Lower lobe of right lung (tissue), 2 donors: ENCODE data around the gene LRRK1. TPM values are rescaled to one million over a fixed set of nuclear protein-coding genes. Genes with fewer than 3 reads are reported as not detected.

Experiments used
- ATAC-seq, 2 donors: fragments of 200-7000 bp; cut with Tn5 transposase; one replicate each; pipeline ENCODE4 v1.9.1; 2020 to 2022; ENCODE audit warnings: mild to moderate bottlenecking in 2 of 2, moderate library complexity in 2 of 2
- DNase-seq: peaks from one replicate; pipeline ENCODE4 v3.0.0-alpha.2; 2020
- H3K27ac ChIP-seq: fragments of 200-600 bp; one replicate; pipeline ENCODE4 v1.8.0; 2022
- H3K27me3 ChIP-seq: fragments of 200-600 bp; one replicate; pipeline ENCODE4 v1.8.0; 2022; ENCODE audit warnings: low read depth
- H3K36me3 ChIP-seq: fragments of 200-600 bp; one replicate; pipeline ENCODE4 v1.8.0; 2022; ENCODE audit warnings: mild to moderate bottlenecking
- H3K4me1 ChIP-seq: fragments of 200-600 bp; one replicate; pipeline ENCODE4 v1.8.0; 2022
- H3K4me3 ChIP-seq: fragments of 200-600 bp; one replicate; pipeline ENCODE4 v1.8.0; 2022; ENCODE audit warnings: mild to moderate bottlenecking
- H3K9me3 ChIP-seq: fragments of 200-600 bp; one replicate; pipeline ENCODE4 v1.8.0; 2022
- intact Hi-C: fragments of 100-400 bp; cut with DNase I; formaldehyde crosslinking; loops from one replicate; pipeline ENCODE4 v1.11.0; 2022
- total RNA-seq: library from RNA; stranded (reverse); fragmentation: NEBNext Ultra II Directional; extraction: Animal tissue kit (Norgen Biotek cat#: 25700); gene quantifications from one replicate; pipeline ENCODE4 v1.2.1, GENCODE V29; 2021
- TF ChIP-seq, protein P1 (sequence below): fragments of 200-600 bp; IDR thresholded peaks from one replicate; pipeline ENCODE4 v1.8.0; 2022; ENCODE audit warnings: antibody characterized with exemption, mild to moderate bottlenecking
- donor health status: DM: no; HTN: yes; CAD: no; lungs with severe emphysema.

Gene LRRK1
- total RNA-seq, 1 donor from 2014 or later = 24.3 TPM

DNA sequence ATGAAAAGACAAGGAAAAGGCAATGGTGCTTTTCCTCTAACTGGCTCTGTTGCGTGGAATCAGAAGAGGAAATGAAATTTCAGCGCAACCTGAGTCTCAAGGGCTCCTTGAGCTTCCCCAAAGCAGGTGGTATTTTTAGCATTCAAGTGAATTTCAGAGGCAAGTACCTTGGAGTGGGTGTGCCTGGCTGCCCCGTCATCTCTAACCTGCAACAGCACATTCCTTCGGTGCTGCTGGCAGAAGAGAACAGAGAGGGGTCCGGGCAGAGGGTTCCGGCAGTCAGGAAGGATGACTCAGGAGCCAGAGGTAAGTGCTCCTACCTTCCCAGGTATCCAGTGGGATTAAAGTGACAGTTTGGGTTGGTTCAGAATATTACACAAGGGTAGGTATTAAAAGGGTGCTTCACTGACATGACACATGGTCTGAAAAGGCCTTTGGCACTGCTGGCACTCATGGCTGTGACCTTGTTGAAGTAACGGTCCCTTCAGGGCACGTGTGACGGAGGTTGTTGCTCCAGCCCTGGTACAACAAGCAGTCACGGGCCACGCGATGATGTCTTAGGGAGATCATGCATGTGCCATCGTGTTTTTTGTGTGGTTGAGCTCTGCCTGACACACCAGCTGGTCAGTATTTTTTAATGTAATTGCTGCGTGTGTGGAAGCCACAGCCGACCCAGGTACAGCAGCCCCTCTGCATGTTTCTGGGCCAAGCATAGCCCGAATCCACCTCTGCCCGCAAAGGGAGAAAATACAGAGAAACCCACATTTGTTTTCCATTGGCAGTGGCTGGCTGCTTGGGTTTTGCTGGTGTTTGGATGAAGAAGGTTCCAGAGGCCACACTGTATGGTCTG, 75.7 kb downstream of the LRRK1 start:
- TF ChIP-seq, protein P1, sequence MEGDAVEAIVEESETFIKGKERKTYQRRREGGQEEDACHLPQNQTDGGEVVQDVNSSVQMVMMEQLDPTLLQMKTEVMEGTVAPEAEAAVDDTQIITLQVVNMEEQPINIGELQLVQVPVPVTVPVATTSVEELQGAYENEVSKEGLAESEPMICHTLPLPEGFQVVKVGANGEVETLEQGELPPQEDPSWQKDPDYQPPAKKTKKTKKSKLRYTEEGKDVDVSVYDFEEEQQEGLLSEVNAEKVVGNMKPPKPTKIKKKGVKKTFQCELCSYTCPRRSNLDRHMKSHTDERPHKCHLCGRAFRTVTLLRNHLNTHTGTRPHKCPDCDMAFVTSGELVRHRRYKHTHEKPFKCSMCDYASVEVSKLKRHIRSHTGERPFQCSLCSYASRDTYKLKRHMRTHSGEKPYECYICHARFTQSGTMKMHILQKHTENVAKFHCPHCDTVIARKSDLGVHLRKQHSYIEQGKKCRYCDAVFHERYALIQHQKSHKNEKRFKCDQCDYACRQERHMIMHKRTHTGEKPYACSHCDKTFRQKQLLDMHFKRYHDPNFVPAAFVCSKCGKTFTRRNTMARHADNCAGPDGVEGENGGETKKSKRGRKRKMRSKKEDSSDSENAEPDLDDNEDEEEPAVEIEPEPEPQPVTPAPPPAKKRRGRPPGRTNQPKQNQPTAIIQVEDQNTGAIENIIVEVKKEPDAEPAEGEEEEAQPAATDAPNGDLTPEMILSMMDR = no peak
- ATAC-seq (peak; percentile 97 to 98), DNase-seq (peak; percentile 68)
- H3K4me3 ChIP-seq = no peak overlapping the region
- intact Hi-C loops = no loop called here
- no peak overlapping the region for H3K27ac ChIP-seq
- H3K27me3 ChIP-seq = no peaks in the 10 kb centered on the region
- peaks cover 5% of the 10 kb centered on the region for H3K4me1 ChIP-seq
- no peaks in the 10 kb centered on the region for H3K36me3 ChIP-seq
- H3K9me3 ChIP-seq = no peaks in the 10 kb centered on the region

DNA sequence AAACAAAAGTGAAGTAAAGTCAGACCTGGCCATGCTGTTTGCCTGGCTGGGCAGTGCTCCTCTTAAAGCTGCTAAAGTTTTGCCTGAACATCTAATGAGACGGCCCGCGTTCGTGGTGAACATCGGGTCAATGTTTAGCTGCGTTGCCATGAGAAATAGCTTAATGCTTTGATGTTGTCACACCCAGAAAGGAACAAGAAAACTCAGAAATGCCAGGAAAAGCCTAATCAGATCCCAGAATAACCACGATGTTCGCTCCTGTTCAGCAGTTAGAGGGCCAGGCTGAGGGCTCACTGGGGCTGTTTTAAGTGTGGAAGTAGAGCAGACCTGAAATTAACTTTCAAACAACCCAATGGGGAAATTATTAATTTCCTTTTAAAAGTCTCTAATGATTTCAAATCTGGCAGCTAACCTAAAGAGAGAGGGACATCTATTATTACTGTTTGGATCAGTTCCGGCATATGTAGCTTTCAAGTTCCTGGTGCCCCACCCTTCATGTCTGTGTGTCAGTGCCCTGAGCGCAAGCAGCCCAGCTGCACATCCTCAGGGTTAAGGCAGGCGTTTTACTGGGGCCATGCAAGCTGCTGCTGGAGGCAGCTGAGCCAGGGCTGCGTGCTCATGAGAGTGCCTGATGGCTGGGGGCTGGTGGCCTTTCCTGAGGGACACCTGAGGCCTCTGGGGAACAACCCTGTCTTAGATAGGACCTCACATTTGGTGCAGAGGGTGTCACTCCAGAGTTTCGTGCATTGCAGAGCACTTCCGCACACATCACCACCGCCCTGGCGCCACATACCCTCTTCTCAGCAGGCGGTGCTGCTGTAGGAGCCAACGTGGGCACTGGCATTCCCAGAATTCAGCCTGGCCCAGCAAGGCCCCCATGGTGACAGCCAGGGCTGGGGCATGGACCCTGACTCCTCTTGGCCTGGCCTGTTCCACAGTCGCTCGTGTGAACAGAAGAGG, 76.6 kb downstream of the LRRK1 start:
- TF ChIP-seq, protein P1 = no peak
- intact Hi-C loops = no loop called here
- no peaks in the 10 kb centered on the region for H3K9me3 ChIP-seq
- no peaks in the 10 kb centered on the region for H3K27me3 ChIP-seq
- H3K4me3 ChIP-seq = no peak overlapping the region
- H3K36me3 ChIP-seq = no peaks in the 10 kb centered on the region
- H3K4me1 ChIP-seq = peaks cover 5% of the 10 kb centered on the region
- ATAC-seq (no peak), DNase-seq (no peak)
- H3K27ac ChIP-seq = no peak overlapping the region

DNA sequence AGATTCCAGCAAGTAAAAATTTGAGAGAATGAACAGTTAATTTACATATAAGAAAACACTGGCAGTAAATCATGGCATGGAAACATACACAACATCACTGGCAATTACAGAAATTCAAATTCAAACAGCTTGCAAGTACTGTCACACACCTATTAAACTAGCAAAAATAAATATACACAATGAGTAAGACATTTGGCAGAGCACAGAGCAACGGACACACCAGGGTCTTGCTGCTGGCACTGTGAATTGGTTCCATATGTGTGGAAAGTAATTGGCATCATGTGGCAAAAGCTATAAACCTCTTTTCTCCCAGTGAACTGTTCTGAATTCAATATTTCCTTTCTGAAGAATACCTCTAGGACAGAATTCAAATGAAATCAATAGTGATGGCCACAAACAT, 78.3 kb downstream of the LRRK1 start:
- TF ChIP-seq, protein P1 = no peak
- H3K27me3 ChIP-seq = no peaks in the 10 kb centered on the region
- H3K4me1 ChIP-seq = peaks cover 5% of the 10 kb centered on the region
- intact Hi-C loops = no loop called here
- H3K9me3 ChIP-seq = no peaks in the 10 kb centered on the region
- no peak for ATAC-seq
- H3K36me3 ChIP-seq = no peaks in the 10 kb centered on the region
- H3K27ac ChIP-seq = no peak overlapping the region
- H3K4me3 ChIP-seq = no peak overlapping the region
- no peak for DNase-seq

DNA sequence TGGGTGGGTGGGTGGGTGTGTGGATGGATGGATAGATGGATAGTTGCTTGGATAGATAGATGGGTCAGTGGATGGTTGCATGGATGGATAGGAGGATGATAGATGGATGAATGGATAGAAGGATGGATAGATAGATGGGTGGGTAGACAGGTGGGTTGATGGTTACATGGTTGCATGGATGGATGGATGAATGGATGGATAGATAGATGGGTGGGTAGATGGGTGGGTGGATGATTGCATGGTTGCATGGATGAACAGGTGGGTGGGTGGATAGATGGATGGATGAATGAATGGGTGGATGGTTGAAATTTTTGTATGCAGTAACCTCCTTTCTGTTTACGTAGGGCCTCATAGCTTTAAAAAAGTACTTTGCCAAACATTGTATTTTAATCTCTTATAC, 79.5 kb downstream of the LRRK1 start:
- no peak for ATAC-seq
- DNase-seq = no peak
- Histone ChIP-seq H3K9me3 (no peaks in the 10 kb centered on the region), H3K27me3 (no peaks in the 10 kb centered on the region), H3K27ac (no peak overlapping the region), H3K36me3 (no peaks in the 10 kb centered on the region), H3K4me3 (no peak overlapping the region), H3K4me1 (peaks cover 5% of the 10 kb centered on the region)
- intact Hi-C loops = no loop called here
- TF ChIP-seq, protein P1 = no peak

DNA sequence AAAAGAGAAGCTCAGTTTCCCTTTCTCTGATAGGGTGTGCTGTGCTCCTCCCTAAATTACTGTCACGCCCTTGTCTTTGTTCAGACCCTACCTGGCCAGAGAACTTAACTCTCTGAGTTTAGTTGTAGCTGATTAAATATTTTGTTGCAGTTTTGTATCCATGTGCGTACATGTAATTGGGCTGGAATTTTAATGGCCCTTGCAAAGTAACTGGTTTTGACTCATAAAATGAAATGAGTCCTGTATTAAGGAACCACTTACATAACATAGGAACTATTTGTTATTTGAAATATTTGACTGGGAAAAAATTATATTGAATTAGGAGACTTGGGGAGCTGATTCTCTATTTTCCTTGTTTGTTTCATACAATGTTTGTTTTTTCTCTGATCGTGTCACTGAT, 80.2 kb downstream of the LRRK1 start:
- H3K9me3 ChIP-seq = no peaks in the 10 kb centered on the region
- H3K4me3 ChIP-seq = no peak overlapping the region
- no peak overlapping the region for H3K27ac ChIP-seq
- DNase-seq (no peak), ATAC-seq (no peak)
- H3K36me3 ChIP-seq = no peaks in the 10 kb centered on the region
- no peaks in the 10 kb centered on the region for H3K27me3 ChIP-seq
- peaks cover 5% of the 10 kb centered on the region for H3K4me1 ChIP-seq
- TF ChIP-seq, protein P1 = no peak
- intact Hi-C loops = no loop called here
